Sigmoid colon (tissue), 7 donors: ENCODE results near the gene C19orf33. TPM values are rescaled to one million over a fixed set of nuclear protein-coding genes. Genes with fewer than 3 reads are reported as not detected.

ENCODE experiments used
- DNase-seq: peaks from one replicate; pipeline ENCODE4 v3.0.0-alpha.2; 2019
- H3K27ac ChIP-seq, 4 donors: fragments of 200-600 bp; sonication (generic); one replicate each; pipeline ENCODE4 v1.5.1; 2016 to 2019; ENCODE audit warnings: mild to moderate bottlenecking in 1 of 4
- H3K27me3 ChIP-seq, 3 donors: fragments of 200-600 bp; sonication (generic); one replicate each; pipeline ENCODE4 v1.5.1; 2019; ENCODE audit warnings: mild to moderate bottlenecking in 1 of 3
- H3K36me3 ChIP-seq, 4 donors: fragments of 200-600 bp; sonication (generic); one replicate each; pipeline ENCODE4 v1.5.1; 2016 to 2019
- H3K4me1 ChIP-seq, 4 donors: fragments of 200-600 bp; sonication (generic); one replicate each; pipeline ENCODE4 v1.5.1; 2017 to 2019
- H3K4me3 ChIP-seq, 4 donors: fragments of 200-600 bp; sonication (generic); one replicate each; pipeline ENCODE4 v1.5.1; 2017 to 2019; ENCODE audit warnings: mild to moderate bottlenecking in 2 of 4, moderate library complexity in 1 of 4
- H3K9me3 ChIP-seq, 4 donors: fragments of 200-600 bp in 3 of 4; sonication (generic) in 3 of 4; one replicate each; pipeline versions ENCODE4 v1.5.1 to v1.6.1; 2013 to 2019
- CTCF ChIP-seq, 4 experiments: fragments of 450-650 bp in 3 of 4; fragments of 200-600 bp in 1 of 4; IDR thresholded peaks; one replicate each; pipeline ENCODE4 v1.5.1; 2016 to 2019; ENCODE audit warnings: antibody characterized with exemption in 4 of 4, mild to moderate bottlenecking in 3 of 4, moderate library complexity in 2 of 4
- EP300 ChIP-seq, 4 donors: sonication (generic); formaldehyde crosslinking; IDR thresholded peaks; one replicate each; pipeline ENCODE4 v1.6.1; 2017; ENCODE audit warnings: antibody characterized with exemption in 4 of 4
- POLR2A ChIP-seq, 2 donors: fragments of 450-650 bp; IDR thresholded peaks; one replicate each; pipeline ENCODE4 v1.6.1; 2016; ENCODE audit warnings: antibody characterized with exemption in 2 of 2, mild to moderate bottlenecking in 2 of 2, moderate library complexity in 2 of 2
- POLR2AphosphoS5 ChIP-seq, 4 donors: sonication (generic); formaldehyde crosslinking; IDR thresholded peaks; one replicate each; pipeline ENCODE4 v1.6.1; 2017; ENCODE audit warnings: antibody characterized with exemption in 4 of 4
- WGBS, 2 donors: extraction: QIAGEN DNeasy Blood & Tissue Kit; methylation state at CpG; one replicate each; pipeline ENCODE4 v1.1.7; 2013; 5-methylcytosine and 5-hydroxymethylcytosine counted together
- intact Hi-C: fragments of 100-400 bp; cut with DNase I; formaldehyde crosslinking; loops from one replicate; pipeline ENCODE4 v1.15.1; 2023
- polyA plus RNA-seq, 3 donors: library from polyadenylated mRNA; stranded (reverse); fragments of 200-250 nt; gene quantifications; one replicate each; pipeline ENCODE4 v1.2.3, GENCODE V29; 2013
- total RNA-seq, 4 donors: library from RNA; depleted of rRNA; stranded (reverse); fragments of >200 nt; gene quantifications; one replicate each; pipeline ENCODE4 v1.1.0, GENCODE V29; 2016
- donor health status: healthy with polysubstance abuse.
- donor health status: Bipolar disorder and iron deficiency.
- donor health status: healthy.

The C19orf33 gene
- total and polyA plus RNA-seq, 7 donors: 5.8 to 2,364 (median 704) TPM; not detected in 2

GRCh38 chr19:38310986-38311385, 6.9 kb downstream of the C19orf33 start:
- intact Hi-C loops: no loop called here
- DNase-seq: no peak
- H3K4me3 ChIP-seq: no peak overlapping the region
- H3K9me3 ChIP-seq: no peaks in the 10 kb centered on the region
- TF ChIP-seq POLR2A (IDR thresholded peaks at IDR 0.05) (no peak), CTCF (IDR thresholded peaks at IDR 0.05) (no peak), POLR2AphosphoS5 (IDR thresholded peaks at IDR 0.05) (no peak), EP300 (IDR thresholded peaks at IDR 0.05) (no peak)
- H3K27ac ChIP-seq: no peak overlapping the region
- WGBS, 2 donors: 90 to 98% methylated on average over 6 of the region's 6 CpGs
- H3K4me1 ChIP-seq: peaks cover 0 to 11% (median 9%) of the 10 kb centered on the region in 4 donors
- H3K36me3 ChIP-seq: peaks cover 0 to 34% (median 20%) of the 10 kb centered on the region in 4 donors
- no peaks in the 10 kb centered on the region for H3K27me3 ChIP-seq

GRCh38 chr19:38315657-38316476, 11.8 kb downstream of the C19orf33 start, which contains the start of gene YIF1B:
YIF1B (minus strand) TSS chr19:38315947; CDS start chr19:38315917, 30 bp downstream.
- 1% methylated on average over 64 of the region's 64 CpGs for WGBS, 2 donors
- H3K36me3 ChIP-seq: no peaks in the 10 kb centered on the region
- intact Hi-C loops: loop anchor here (1.0 to 2.0 kb wide), 2 partner anchors 37 to 65 kb away; no protein-coding TSS in a partner anchor
- peak within 1 kb of the TSS; percentile 45 to 74 (median 62) for H3K4me3 ChIP-seq
- DNase-seq: peak; percentile 99
- no peaks in the 10 kb centered on the region for H3K9me3 ChIP-seq
- peaks cover 0 to 45% (median 36%) of the 10 kb centered on the region in 4 donors for H3K4me1 ChIP-seq
- H3K27me3 ChIP-seq: no peaks in the 10 kb centered on the region
- TF ChIP-seq POLR2A (IDR thresholded peaks at IDR 0.05) (peak in 1 of 2 donors; percentile 21), POLR2AphosphoS5 (IDR thresholded peaks at IDR 0.05) (peak; percentile 41 to 75 (median 73)), EP300 (IDR thresholded peaks at IDR 0.05) (peak in 1 of 4 donors; percentile 13), CTCF (IDR thresholded peaks at IDR 0.05) (no peak)
- H3K27ac ChIP-seq: peak within 1 kb of the TSS; percentile 81 to 98 (median 90)

- H3K4me3 ChIP-seq: peak overlapping the region; percentile 11 to 74 (median 62)
Measured at GRCh38 chr19:38316477-38317067, 12.5 kb downstream of the C19orf33 start.

GRCh38 chr19:38317104-38317612, 13.1 kb downstream of the C19orf33 start:
- H3K27ac ChIP-seq: peak overlapping the region; percentile 81 to 98 (median 90)
- DNase-seq: no peak
- H3K4me1 ChIP-seq: peaks cover 0 to 54% (median 47%) of the 10 kb centered on the region in 4 donors
- H3K27me3 ChIP-seq: no peaks in the 10 kb centered on the region
- intact Hi-C loops: no loop called here
- 37 to 77% methylated on average over 11 of the region's 11 CpGs for WGBS, 2 donors
- TF ChIP-seq CTCF (IDR thresholded peaks at IDR 0.05): no peak
- TF ChIP-seq EP300 (IDR thresholded peaks at IDR 0.05): no peak
- no peak for TF ChIP-seq POLR2A (IDR thresholded peaks at IDR 0.05)
- TF ChIP-seq POLR2AphosphoS5 (IDR thresholded peaks at IDR 0.05): no peak
- no peaks in the 10 kb centered on the region for H3K9me3 ChIP-seq
- no peak overlapping the region for H3K4me3 ChIP-seq
- H3K36me3 ChIP-seq: no peaks in the 10 kb centered on the region

More at GRCh38 chr19:38316477-38317067, 12.5 kb downstream of the C19orf33 start:
- no peak for DNase-seq
- Histone ChIP-seq H3K9me3 (no peaks in the 10 kb centered on the region), H3K27me3 (no peaks in the 10 kb centered on the region), H3K4me1 (peaks cover 0 to 52% (median 43%) of the 10 kb centered on the region in 4 donors), H3K36me3 (no peaks in the 10 kb centered on the region), H3K27ac (peak overlapping the region; percentile 81 to 98 (median 90))
- WGBS, 2 donors: 25 to 29% methylated on average over 8 of the region's 8 CpGs
- intact Hi-C loops: loop anchor here (1.0 kb wide), 1 partner anchor 65 kb away; no protein-coding TSS in a partner anchor
- no peak for TF ChIP-seq EP300 (IDR thresholded peaks at IDR 0.05)
- TF ChIP-seq CTCF (IDR thresholded peaks at IDR 0.05): no peak
- no peak for TF ChIP-seq POLR2AphosphoS5 (IDR thresholded peaks at IDR 0.05)
- TF ChIP-seq POLR2A (IDR thresholded peaks at IDR 0.05): no peak
